NCI-H187 (cell line): ENCODE measurements around the gene MRM1.
"Not testable (repeated sequence)": the region's sequence is repeated elsewhere in the genome, so short reads cannot be mapped to it uniquely, and the experiment has no call there.

Experiments
- DNase-seq, 2 experiments: peaks; one replicate each; lab custom pipeline; 2025; lab: John Stamatoyannopoulos, UW

MRM1 gene

GRCh38 chr17:36600936-36601302 lies 464 bp upstream of the MRM1 start:
- no peak for DNase-seq

GRCh38 chr17:36602030-36602748 lies 806 bp downstream of the MRM1 start:
- DNase-seq: no peak

GRCh38 chr17:36602924-36603384 lies 1.6 kb downstream of the MRM1 start:
- peak; percentile 24 to 51 for DNase-seq

GRCh38 chr17:36605028-36605427 lies 3.6 kb downstream of the MRM1 start:
- not testable (repeated sequence) for DNase-seq

- DNase-seq: no peak
Observed at GRCh38 chr17:36608280-36608679, 6.9 kb downstream of the MRM1 start.

- peak; percentile 34 to 55 for DNase-seq
Observed at GRCh38 chr17:36608794-36609497, 7.6 kb downstream of the MRM1 start.

GRCh38 chr17:36609498-36609862 lies 8.1 kb downstream of the MRM1 start:
- no peak for DNase-seq

GRCh38 chr17:36610474-36610873 lies 9.1 kb downstream of the MRM1 start:
- DNase-seq: no peak

- no peak for DNase-seq
Observed at GRCh38 chr17:36611345-36612072, 10.1 kb downstream of the MRM1 start.

GRCh38 chr17:36612323-36612722 lies 10.9 kb downstream of the MRM1 start:
- DNase-seq: no peak

GRCh38 chr17:36613155-36613554 lies 11.8 kb downstream of the MRM1 start:
- no peak for DNase-seq

GRCh38 chr17:36614081-36614480 lies 12.7 kb downstream of the MRM1 start:
- DNase-seq: no peak

GRCh38 chr17:36614933-36615332 lies 13.6 kb downstream of the MRM1 start:
- DNase-seq: peak in 1 of 2 experiments; percentile 9

- DNase-seq: no peak
Observed at GRCh38 chr17:36616061-36617029, 15.0 kb downstream of the MRM1 start.

GRCh38 chr17:36617773-36618172 lies 16.4 kb downstream of the MRM1 start:
- DNase-seq: no peak

GRCh38 chr17:36623281-36623680 lies 21.9 kb downstream of the MRM1 start:
- no peak for DNase-seq

- no peak for DNase-seq
Observed at GRCh38 chr17:36625188-36625587, 23.8 kb downstream of the MRM1 start.

GRCh38 chr17:36627101-36627500 lies 25.7 kb downstream of the MRM1 start:
- DNase-seq: no peak

- DNase-seq: no peak
Observed at GRCh38 chr17:36628576-36628975, 27.2 kb downstream of the MRM1 start.

- peak; percentile 10 to 37 for DNase-seq
Observed at GRCh38 chr17:36629252-36629847, 28.0 kb downstream of the MRM1 start.

- DNase-seq: no peak
Observed at GRCh38 chr17:36629970-36630502, 28.7 kb downstream of the MRM1 start.
